SH-SY5Y (cell line): Measurements from ENCODE around the gene SOS2.

Experiments used
- GATA2 ChIP-seq: IDR thresholded peaks from 2 replicates; pipeline ENCODE4 v1.6.1; 2011; ENCODE audit warnings: mild to moderate bottlenecking, low read depth, low read length
- GATA3 ChIP-seq: IDR thresholded peaks from 2 replicates; pipeline ENCODE4 v1.6.1; 2011; ENCODE audit warnings: low read depth, mild to moderate bottlenecking, low read length, moderate library complexity

- TF ChIP-seq GATA2 (no peak), GATA3 (no peak)
Measured at GRCh38 chr14:50233166-50233950, 2.0 kb upstream of the SOS2 start.
